HepG2 (cell line): ENCODE data around the gene ENDOD1. TPM values are rescaled to one million over a fixed set of nuclear protein-coding genes. Genes with fewer than 3 reads are reported as not detected.
A peak's percentile ranks its signal among the peaks of the same experiment; 100 is the strongest.

Experiments
- ATF5 ChIP-seq: sonication (generic); formaldehyde crosslinking; IDR thresholded peaks from 2 replicates; pipeline ENCODE4 v1.4.0; 2020; ENCODE audit warnings: mild to moderate bottlenecking, low read depth, missing genetic modification reagents
- CAMTA2 ChIP-seq: sonication (generic); formaldehyde crosslinking; IDR thresholded peaks from 2 replicates; pipeline ENCODE4 v1.4.0; 2020; ENCODE audit warnings: mild to moderate bottlenecking, missing genetic modification reagents, borderline replicate concordance
- GATAD1 ChIP-seq: IDR thresholded peaks from 2 replicates; pipeline ENCODE4 v1.6.1; 2016; ENCODE audit warnings: missing genetic modification reagents, missing compliant biosample characterization
- HIC2 ChIP-seq: sonication (generic); formaldehyde crosslinking; IDR thresholded peaks from 2 replicates; pipeline ENCODE4 v1.9.0; 2022; ENCODE audit warnings: low read depth, missing genetic modification reagents
- IKZF5 ChIP-seq: IDR thresholded peaks from 2 replicates; pipeline ENCODE4 v1.6.1; 2018; ENCODE audit warnings: missing genetic modification reagents, mild to moderate bottlenecking, missing compliant biosample characterization
- KIAA2018 ChIP-seq: sonication (generic); formaldehyde crosslinking; IDR thresholded peaks from 2 replicates; pipeline ENCODE4 v1.5.0; 2020; ENCODE audit warnings: mild to moderate bottlenecking, missing genetic modification reagents, borderline replicate concordance
- MLLT10 ChIP-seq: sonication (generic); formaldehyde crosslinking; IDR thresholded peaks from 2 replicates; pipeline ENCODE4 v1.4.0; 2020; ENCODE audit warnings: missing genetic modification reagents
- NCOR1 ChIP-seq: fragments of 200-600 bp; sonication (generic); IDR thresholded peaks from 2 replicates; pipeline ENCODE4 v1.7.0; 2017; ENCODE audit warnings: antibody characterized with exemption, low read length, borderline replicate concordance
- NPAS2 ChIP-seq: sonication (generic); formaldehyde crosslinking; IDR thresholded peaks from 2 replicates; pipeline ENCODE4 v1.8.0; 2022; ENCODE audit warnings: mild to moderate bottlenecking, missing genetic modification reagents, borderline replicate concordance
- SMARCC2 ChIP-seq: fragments of 450-650 bp; IDR thresholded peaks from 2 replicates; pipeline ENCODE4 v1.6.1; 2017; ENCODE audit warnings: antibody characterized with exemption, mild to moderate bottlenecking
- TOE1 ChIP-seq: sonication (generic); formaldehyde crosslinking; IDR thresholded peaks from 2 replicates; pipeline ENCODE4 v1.4.0; 2020; ENCODE audit warnings: mild to moderate bottlenecking, missing genetic modification reagents
- TP53 ChIP-seq: sonication (generic); formaldehyde crosslinking; conservative IDR thresholded peaks from 2 replicates; pipeline ENCODE4 v1.4.0; 2020; ENCODE audit warnings: missing genetic modification reagents
- ZNF260 ChIP-seq: sonication (generic); formaldehyde crosslinking; IDR thresholded peaks from 2 replicates; pipeline ENCODE4 v1.4.0; 2020; ENCODE audit warnings: missing genetic modification reagents, low read depth, mild to moderate bottlenecking, borderline replicate concordance
- ZNF75D ChIP-seq: sonication (generic); formaldehyde crosslinking; IDR thresholded peaks from 2 replicates; pipeline ENCODE4 v1.8.1; 2023; ENCODE audit warnings: missing genetic modification reagents, mild to moderate bottlenecking, borderline replicate concordance
- polyA plus RNA-seq, 8 experiments: library from polyadenylated mRNA; depleted of rRNA in 3 of 8; stranded (reverse) in 7 of 8; unstranded in 1 of 8; fragments of >200 nt; fragmentation: Illumina TruSeq in 4 of 8; extraction: Trizol in 4 of 8; gene quantifications; 2 replicates each; pipeline versions ENCODE4 v1.2.1 to v1.2.3, GENCODE V29; 2011 to 2016; ENCODE audit warnings: low read depth in 4 of 8, missing spikeins in 1 of 8, mixed read lengths in 1 of 8; ENCODE audit not compliant: insufficient read depth in 1 of 8
- total RNA-seq, 5 experiments: library from RNA; depleted of rRNA; stranded (reverse); fragments of >200 nt; fragmentation: Illumina TruSeq; extraction: Trizol; gene quantifications; 2 replicates each; pipeline ENCODE4 v1.2.3, GENCODE V29; 2016; ENCODE audit warnings: low read depth in 1 of 5

Gene ENDOD1
- total and polyA plus RNA-seq, 2 of the 13 experiments (the other 11 are each of a cell fraction or from before 2014, with no cell fraction given): 2.0 to 6.8 TPM

GRCh38 chr11:95067039-95067840 is 22.4 kb upstream of the ENDOD1 start (continued):
- TF ChIP-seq NPAS2 (CRISPR knock-in tag): no peak
- TF ChIP-seq ZNF260 (CRISPR knock-in tag): no peak
- no peak for TF ChIP-seq HIC2 (CRISPR knock-in tag)
- peak; percentile 15; the same call in 1 of the 2 replicates for TF ChIP-seq IKZF5 (CRISPR knock-in tag)
- TF ChIP-seq GATAD1 (CRISPR knock-in tag): peak; percentile 66
- no peak for TF ChIP-seq NCOR1
- TF ChIP-seq MLLT10: no peak
- TF ChIP-seq CAMTA2: no peak; the same call in 1 of the 2 replicates
- TF ChIP-seq SMARCC2: no peak
- no peak; the same call in 1 of the 2 replicates for TF ChIP-seq TP53 (CRISPR knock-in tag)
- TF ChIP-seq TOE1 (CRISPR knock-in tag): 0 out of 2 replicates have a peak, but pooled peaks have one; percentile 43
- no peak for TF ChIP-seq ZNF75D
- TF ChIP-seq KIAA2018: no peak
- no peak for TF ChIP-seq ATF5
